Ishikawa (cell line): ENCODE results near the gene VPS37B.

Source experiments
- CEBPB ChIP-seq: IDR thresholded peaks from 2 replicates; pipeline ENCODE4 v1.6.1; 2012
- CREB1 ChIP-seq: IDR thresholded peaks from 2 replicates; pipeline ENCODE4 v1.6.1; 2012; ENCODE audit warnings: low read depth
- EGR1 ChIP-seq: IDR thresholded peaks from 2 replicates; pipeline ENCODE4 v1.6.1; 2012
- EP300 ChIP-seq: IDR thresholded peaks from 2 replicates; pipeline ENCODE4 v1.6.1; 2012; ENCODE audit warnings: borderline replicate concordance
- FOXM1 ChIP-seq: IDR thresholded peaks from 2 replicates; pipeline ENCODE4 v1.6.1; 2012; ENCODE audit warnings: low read depth, borderline replicate concordance
- MAX ChIP-seq: IDR thresholded peaks from 2 replicates; pipeline ENCODE4 v1.6.1; 2012
- NFIC ChIP-seq: IDR thresholded peaks from 2 replicates; pipeline ENCODE4 v1.6.1; 2012
- RAD21 ChIP-seq: IDR thresholded peaks from 2 replicates; pipeline ENCODE4 v1.6.1; 2012; ENCODE audit warnings: low read depth
- TAF1 ChIP-seq: IDR thresholded peaks from 2 replicates; pipeline ENCODE4 v1.6.1; 2012; ENCODE audit warnings: low read depth, mild to moderate bottlenecking
- TCF12 ChIP-seq: IDR thresholded peaks from 2 replicates; pipeline ENCODE4 v1.6.1; 2012; ENCODE audit warnings: low read depth
- TEAD4 ChIP-seq: IDR thresholded peaks from 2 replicates; pipeline ENCODE4 v1.6.1; 2012
- USF1 ChIP-seq: IDR thresholded peaks from 2 replicates; pipeline ENCODE4 v1.6.1; 2012
- YY1 ChIP-seq: IDR thresholded peaks from 2 replicates; pipeline ENCODE4 v1.6.1; 2012; ENCODE audit warnings: low read depth
- ZBTB7A ChIP-seq: IDR thresholded peaks from 2 replicates; pipeline ENCODE4 v1.6.1; 2012; ENCODE audit warnings: low read depth
- TF ChIP-seq, protein P1 (sequence below): IDR thresholded peaks from 2 replicates; pipeline ENCODE4 v1.6.1; 2012; ENCODE audit warnings: low read depth, mild to moderate bottlenecking

The VPS37B gene

DNA sequence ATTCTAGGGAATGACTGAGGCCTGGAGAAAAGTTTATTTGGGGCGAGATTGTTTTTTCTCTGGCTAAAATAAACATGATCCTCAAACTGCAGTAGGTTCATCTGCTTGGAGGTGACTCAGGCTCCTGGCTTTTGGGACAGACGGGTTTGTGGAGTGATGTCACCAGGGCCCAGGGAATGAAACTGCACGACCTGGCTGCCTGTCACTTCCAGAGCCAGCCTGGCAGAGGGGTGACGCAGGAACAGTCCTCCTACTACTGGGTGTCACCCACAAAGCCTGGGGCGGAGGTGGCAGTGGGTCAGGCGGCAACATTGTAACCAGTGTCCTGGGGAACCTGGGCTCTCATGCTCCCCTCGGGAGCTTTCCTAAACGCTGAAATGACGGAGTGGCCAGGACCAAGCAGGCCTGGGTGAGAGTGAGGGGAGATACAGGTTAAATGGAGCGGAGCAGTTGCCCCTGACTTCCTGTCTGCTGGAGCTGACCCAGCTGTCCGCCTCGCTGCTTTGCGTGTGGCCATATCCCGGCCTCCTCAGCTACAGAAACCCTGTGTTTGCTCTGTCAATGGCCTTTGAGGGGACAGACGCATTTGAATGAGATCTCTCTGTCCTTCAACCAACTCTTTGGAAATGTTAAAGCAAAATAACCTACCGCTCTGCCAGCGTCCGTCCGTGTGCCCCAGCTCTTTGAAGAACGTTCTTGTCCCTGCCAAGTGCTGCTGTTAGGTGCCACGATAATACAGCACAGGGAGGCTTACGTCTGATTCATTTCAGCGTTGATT lies 54.2 kb downstream of the VPS37B start:
- TF ChIP-seq USF1 = no peak
- TF ChIP-seq RAD21 = no peak
- no peak for TF ChIP-seq EGR1
- TF ChIP-seq CEBPB = no peak
- TF ChIP-seq TAF1 = no peak
- TF ChIP-seq TCF12 = no peak

DNA sequence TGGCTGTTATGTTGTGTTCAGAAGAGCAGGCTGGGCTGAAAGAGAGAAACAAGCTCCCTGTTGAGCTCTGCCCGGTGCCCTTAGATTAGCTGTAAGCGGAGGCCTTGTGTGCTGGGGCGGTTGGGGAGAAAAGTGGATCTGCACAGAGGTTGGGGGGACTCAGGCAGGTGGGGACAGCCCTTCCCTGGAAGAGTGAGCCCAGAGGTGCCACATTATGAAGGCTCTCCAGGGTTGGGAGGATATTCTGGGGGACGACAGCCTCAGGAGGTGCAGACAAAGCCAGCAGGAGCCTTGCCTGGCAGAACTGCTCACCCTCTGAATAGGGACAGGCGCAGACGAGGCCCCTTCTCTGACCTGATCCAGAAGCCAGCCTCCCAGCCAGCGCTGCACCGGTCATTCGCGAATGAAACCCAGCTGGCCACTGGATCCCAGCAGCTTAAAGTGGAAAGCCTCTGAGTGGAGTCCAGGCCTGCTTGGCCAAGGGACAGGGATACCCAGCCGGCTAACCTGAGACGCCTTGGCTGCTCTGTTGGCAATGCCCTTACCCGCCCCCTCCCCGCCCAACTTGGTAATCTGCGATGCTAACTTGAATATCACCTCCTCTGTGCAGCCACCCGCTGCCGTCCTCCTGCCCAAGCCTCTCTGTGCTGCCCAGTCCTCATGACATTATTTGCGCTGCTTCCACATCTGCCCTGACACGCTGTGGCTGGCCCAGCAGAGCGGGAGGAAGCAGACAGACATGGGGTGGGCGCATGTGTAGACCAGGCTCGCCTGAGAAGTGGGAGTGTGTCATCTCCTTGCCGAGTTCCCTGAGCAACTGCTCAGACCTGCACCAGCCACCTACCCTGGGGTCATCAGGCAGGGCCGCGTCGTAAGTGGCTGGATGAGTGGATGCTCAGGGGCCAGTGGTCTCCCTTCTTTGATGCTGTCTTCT lies 55.1 kb downstream of the VPS37B start:
- no peak for TF ChIP-seq EGR1
- no peak for TF ChIP-seq FOXM1
- TF ChIP-seq USF1 = no peak
- TF ChIP-seq YY1 = no peak
- TF ChIP-seq RAD21 = no peak
- no peak for TF ChIP-seq EP300
- TF ChIP-seq, protein P1, sequence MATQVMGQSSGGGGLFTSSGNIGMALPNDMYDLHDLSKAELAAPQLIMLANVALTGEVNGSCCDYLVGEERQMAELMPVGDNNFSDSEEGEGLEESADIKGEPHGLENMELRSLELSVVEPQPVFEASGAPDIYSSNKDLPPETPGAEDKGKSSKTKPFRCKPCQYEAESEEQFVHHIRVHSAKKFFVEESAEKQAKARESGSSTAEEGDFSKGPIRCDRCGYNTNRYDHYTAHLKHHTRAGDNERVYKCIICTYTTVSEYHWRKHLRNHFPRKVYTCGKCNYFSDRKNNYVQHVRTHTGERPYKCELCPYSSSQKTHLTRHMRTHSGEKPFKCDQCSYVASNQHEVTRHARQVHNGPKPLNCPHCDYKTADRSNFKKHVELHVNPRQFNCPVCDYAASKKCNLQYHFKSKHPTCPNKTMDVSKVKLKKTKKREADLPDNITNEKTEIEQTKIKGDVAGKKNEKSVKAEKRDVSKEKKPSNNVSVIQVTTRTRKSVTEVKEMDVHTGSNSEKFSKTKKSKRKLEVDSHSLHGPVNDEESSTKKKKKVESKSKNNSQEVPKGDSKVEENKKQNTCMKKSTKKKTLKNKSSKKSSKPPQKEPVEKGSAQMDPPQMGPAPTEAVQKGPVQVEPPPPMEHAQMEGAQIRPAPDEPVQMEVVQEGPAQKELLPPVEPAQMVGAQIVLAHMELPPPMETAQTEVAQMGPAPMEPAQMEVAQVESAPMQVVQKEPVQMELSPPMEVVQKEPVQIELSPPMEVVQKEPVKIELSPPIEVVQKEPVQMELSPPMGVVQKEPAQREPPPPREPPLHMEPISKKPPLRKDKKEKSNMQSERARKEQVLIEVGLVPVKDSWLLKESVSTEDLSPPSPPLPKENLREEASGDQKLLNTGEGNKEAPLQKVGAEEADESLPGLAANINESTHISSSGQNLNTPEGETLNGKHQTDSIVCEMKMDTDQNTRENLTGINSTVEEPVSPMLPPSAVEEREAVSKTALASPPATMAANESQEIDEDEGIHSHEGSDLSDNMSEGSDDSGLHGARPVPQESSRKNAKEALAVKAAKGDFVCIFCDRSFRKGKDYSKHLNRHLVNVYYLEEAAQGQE = no peak
- TF ChIP-seq NFIC = no peak
- TF ChIP-seq MAX = no peak
- no peak for TF ChIP-seq CEBPB
- no peak for TF ChIP-seq CREB1
- no peak for TF ChIP-seq TEAD4

DNA sequence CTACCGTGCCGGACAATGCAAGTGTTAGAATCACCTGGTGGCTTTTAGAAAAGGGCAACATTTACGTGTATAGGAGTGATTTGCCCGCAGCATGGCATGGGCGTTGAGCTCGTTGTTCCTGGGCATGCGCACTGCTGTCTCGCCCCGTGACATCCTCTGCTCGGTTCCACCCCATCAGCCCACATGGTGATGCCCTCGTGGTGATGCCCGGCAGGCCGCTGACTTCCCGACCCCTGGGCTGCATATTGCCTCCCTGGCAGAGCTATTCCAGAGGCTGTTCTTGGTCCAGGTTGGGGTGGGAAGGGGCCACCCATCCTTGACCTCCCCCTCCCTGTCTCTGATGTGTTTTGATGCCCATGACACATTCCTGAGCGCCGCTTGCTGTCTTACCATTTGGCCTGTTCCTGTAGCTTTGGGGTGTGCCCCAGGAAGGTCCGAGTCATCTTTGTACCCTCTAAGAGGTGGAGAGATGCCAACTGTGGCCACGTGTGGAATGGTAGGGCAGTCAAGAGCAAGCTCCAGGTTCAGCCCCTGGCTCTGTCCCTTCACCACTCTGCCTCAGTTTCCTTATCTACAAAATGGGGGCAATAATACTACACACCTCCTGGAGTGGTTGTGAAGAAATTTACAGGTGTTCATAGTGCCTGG lies 55.9 kb downstream of the VPS37B start:
- TF ChIP-seq EP300 (no peak), FOXM1 (no peak), ZBTB7A (no peak)
- TF ChIP-seq, protein P1 = no peak

DNA sequence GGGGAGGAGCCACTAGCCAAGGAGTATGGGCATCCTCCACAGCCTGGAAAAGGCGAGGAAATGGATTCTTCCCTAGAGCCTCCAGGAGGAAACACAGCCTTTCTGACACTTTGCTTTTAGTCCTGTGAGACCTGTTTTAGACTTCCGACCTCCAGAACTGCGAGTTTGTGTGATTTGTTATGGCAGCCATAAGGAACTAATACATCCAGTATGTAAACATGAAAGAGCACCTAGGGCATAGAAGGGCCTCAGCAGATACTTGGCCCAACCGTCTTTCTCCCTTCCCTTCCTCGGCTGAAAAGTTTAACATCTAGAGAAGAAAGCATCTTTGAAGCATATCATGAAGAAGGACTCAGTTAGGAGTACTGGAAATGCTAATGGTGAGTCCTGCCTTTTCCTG lies 57.1 kb downstream of the VPS37B start:
- no peak for TF ChIP-seq EP300

DNA sequence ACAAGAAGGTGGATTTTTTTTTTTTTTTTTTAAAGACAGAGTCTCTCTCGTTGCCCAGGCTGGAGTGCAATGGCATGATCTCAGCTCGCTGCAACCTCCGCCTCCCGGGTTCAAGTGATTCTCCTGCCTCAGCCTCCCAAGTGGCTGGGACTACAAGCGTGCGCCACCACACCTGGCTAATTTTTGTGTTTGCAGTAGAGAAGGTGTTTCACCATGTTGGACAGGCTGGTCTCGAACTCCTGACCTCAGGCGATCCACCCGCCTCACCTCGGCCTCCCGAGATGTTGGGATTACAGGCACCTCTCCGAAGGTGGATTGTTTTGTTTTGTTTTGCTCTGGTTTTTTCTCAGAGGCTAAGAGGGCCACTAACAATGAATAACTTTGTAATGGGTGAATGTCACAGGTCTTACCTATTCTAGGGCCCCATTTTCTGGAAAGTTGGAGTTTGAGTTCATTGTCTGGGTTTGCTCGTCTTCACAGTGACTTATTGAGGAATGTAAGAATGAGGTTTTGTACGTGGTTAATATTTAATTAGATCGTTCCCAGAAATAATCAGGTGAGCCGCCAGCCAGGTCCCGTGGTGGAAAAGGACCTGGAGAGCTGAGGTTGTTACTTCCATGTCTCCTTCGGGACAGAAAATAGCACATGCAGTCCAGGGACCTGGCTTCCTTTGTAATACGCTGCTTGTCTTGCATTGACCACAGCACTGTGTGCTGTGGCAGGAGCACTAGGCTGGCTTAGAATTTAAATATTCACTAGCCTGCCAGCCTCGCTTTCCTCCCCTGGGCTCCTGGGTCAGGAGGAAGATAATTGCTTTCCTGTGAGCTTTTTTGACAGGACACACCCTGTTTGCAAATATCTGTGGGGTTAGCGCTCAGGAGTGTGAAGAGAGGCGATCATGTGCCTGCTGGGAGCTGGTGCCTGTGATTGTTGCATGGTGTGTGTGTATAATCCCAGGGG lies 58.3 kb downstream of the VPS37B start:
- TF ChIP-seq TAF1 = no peak
- no peak for TF ChIP-seq EP300
- TF ChIP-seq MAX = no peak
- no peak for TF ChIP-seq TEAD4
- no peak for TF ChIP-seq NFIC
- TF ChIP-seq, protein P1 = no peak
- no peak for TF ChIP-seq USF1
- no peak for TF ChIP-seq CEBPB
- no peak for TF ChIP-seq YY1
- no peak for TF ChIP-seq CREB1
- TF ChIP-seq RAD21 = no peak
- no peak for TF ChIP-seq FOXM1
